ENCODE measurements around the gene ARMC12. TPM values are rescaled to one million over a fixed set of nuclear protein-coding genes. Genes with fewer than 3 reads are reported as not detected.

The ARMC12 gene
- total RNA-seq, 4 donors from 2014 or later: 6.2 TPM; not detected in 3

GRCh38 chr6:35703554-35703953 lies 33.3 kb upstream of the ARMC12 start:
- DNase-seq: no peak
- Histone ChIP-seq H3K4me3 (no peak overlapping the region), H3K27me3 (no peaks in the 10 kb centered on the region), H3K9me3 (no peaks in the 10 kb centered on the region), H3K4me1 (no peaks in the 10 kb centered on the region), H3K36me3 (no peaks in the 10 kb centered on the region), H3K27ac (no peak overlapping the region)
- in situ Hi-C loops (cut with MboI; ENCODE audit: low sequenced_read_pairs in 4 of 4) (no loop called here), intact Hi-C loops (cut with DNase I; ENCODE audit: low total_unique reads) (no loop called here)
- ATAC-seq: no peak
- TF ChIP-seq POLR2A (IDR thresholded peaks at IDR 0.05) (no peak), CTCF (IDR thresholded peaks at IDR 0.05 in 4 of 5, conservative IDR thresholded peaks at IDR 0.05 in 1 of 5) (no peak)

GRCh38 chr6:35706468-35706867 lies 30.4 kb upstream of the ARMC12 start:
- intact Hi-C loops (cut with DNase I; ENCODE audit: low total_unique reads): no loop called here
- TF ChIP-seq POLR2A (IDR thresholded peaks at IDR 0.05): no peak
- no peak for TF ChIP-seq CTCF (IDR thresholded peaks at IDR 0.05 in 4 of 5, conservative IDR thresholded peaks at IDR 0.05 in 1 of 5)
- Histone ChIP-seq H3K27ac (no peak overlapping the region), H3K4me3 (no peak overlapping the region), H3K36me3 (no peaks in the 10 kb centered on the region), H3K27me3 (no peaks in the 10 kb centered on the region), H3K9me3 (no peaks in the 10 kb centered on the region), H3K4me1 (no peaks in the 10 kb centered on the region)
- DNase-seq (no peak), ATAC-seq (no peak)
- in situ Hi-C loops (cut with MboI; ENCODE audit: low sequenced_read_pairs in 4 of 4): no loop called here

GRCh38 chr6:35707714-35708407 lies 29.0 kb upstream of the ARMC12 start:
- ATAC-seq: no peak
- no peak for DNase-seq
- Histone ChIP-seq H3K9me3 (no peaks in the 10 kb centered on the region), H3K27ac (no peak overlapping the region), H3K36me3 (no peaks in the 10 kb centered on the region), H3K27me3 (no peaks in the 10 kb centered on the region), H3K4me1 (no peaks in the 10 kb centered on the region), H3K4me3 (no peak overlapping the region)
- TF ChIP-seq POLR2A (IDR thresholded peaks at IDR 0.05) (no peak), CTCF (IDR thresholded peaks at IDR 0.05 in 4 of 5, conservative IDR thresholded peaks at IDR 0.05 in 1 of 5) (no peak)
- in situ Hi-C loops (cut with MboI; ENCODE audit: low sequenced_read_pairs in 4 of 4) (no loop called here), intact Hi-C loops (cut with DNase I; ENCODE audit: low total_unique reads) (no loop called here)

GRCh38 chr6:35708585-35708984 lies 28.2 kb upstream of the ARMC12 start:
- no peaks in the 10 kb centered on the region for H3K27me3 ChIP-seq
- in situ Hi-C loops (cut with MboI; ENCODE audit: low sequenced_read_pairs in 4 of 4): no loop called here
- ATAC-seq (no peak), DNase-seq (no peak)
- no peaks in the 10 kb centered on the region for H3K9me3 ChIP-seq
- TF ChIP-seq POLR2A (IDR thresholded peaks at IDR 0.05) (no peak), CTCF (IDR thresholded peaks at IDR 0.05 in 4 of 5, conservative IDR thresholded peaks at IDR 0.05 in 1 of 5) (no peak)
- intact Hi-C loops (cut with DNase I; ENCODE audit: low total_unique reads): no loop called here
- no peaks in the 10 kb centered on the region for H3K4me1 ChIP-seq
- H3K36me3 ChIP-seq: no peaks in the 10 kb centered on the region
- H3K4me3 ChIP-seq: no peak overlapping the region
- no peak overlapping the region for H3K27ac ChIP-seq

Measured in gastrocnemius medialis (tissue), 4 donors.